IMR-90 (cell line): ENCODE results near the gene CCDC63. TPM values are rescaled to one million over a fixed set of nuclear protein-coding genes. Genes with fewer than 3 reads are reported as not detected.

Experiments used
- ATAC-seq: fragments of 200-7000 bp; cut with Tn5 transposase; 2 replicates; pipeline ENCODE4 v1.9.1; 2020; ENCODE audit warnings: low read depth, mild to moderate bottlenecking, moderate library complexity
- BruUV-seq: library from RNA; stranded (reverse); fragments of 400-500 nt; replicated peaks from 2 replicates; lab custom pipeline; 2021; lab: Mats Ljungman, UMichigan
- CTCF ChIA-PET: fragments of 300-600 bp; formaldehyde crosslinking; extraction: SDS; loops from one replicate; lab custom pipeline; 2021; ENCODE audit warnings: antibody characterized with exemption; lab: Yijun Ruan, JAX
- POLR2A ChIA-PET: fragments of 300-600 bp; sonication (Branson Sonifier 250); formaldehyde crosslinking; loops from one replicate; lab custom pipeline; 2022; ENCODE audit warnings: antibody characterized with exemption; ENCODE audit not compliant: unreplicated experiment; lab: Charles Lee
- DNase-seq: peaks from one replicate; pipeline ENCODE4 v3.0.0; 2013
- H2AFZ ChIP-seq: replicated peaks from 2 replicates; pipeline ENCODE3; 2013; ENCODE audit warnings: low read length, mild to moderate bottlenecking; ENCODE audit not compliant: poor library complexity
- H2AK5ac ChIP-seq: 2 replicates; pipeline ENCODE4 v1.6.1; 2013; ENCODE audit warnings: low read depth, low read length, inconsistent platforms
- H2AK9ac ChIP-seq: replicated peaks from 2 replicates; pipeline ENCODE3; 2013; ENCODE audit warnings: mild to moderate bottlenecking, low read depth, low read length, moderate library complexity; ENCODE audit not compliant: poor library complexity
- H2BK120ac ChIP-seq: 2 replicates; pipeline ENCODE4 v1.6.1; 2013; ENCODE audit warnings: low read depth, low read length, inconsistent platforms
- H2BK15ac ChIP-seq: 3 replicates; pipeline ENCODE4 v1.6.1; 2013; ENCODE audit warnings: low read depth, low read length, inconsistent platforms
- H2BK20ac ChIP-seq: 2 replicates; pipeline ENCODE4 v1.6.1; 2013; ENCODE audit warnings: low read depth, mild to moderate bottlenecking, inconsistent platforms, low read length, moderate library complexity
- H2BK5ac ChIP-seq: 2 replicates; pipeline ENCODE4 v1.6.1; 2013; ENCODE audit warnings: mild to moderate bottlenecking, low read depth, low read length, inconsistent platforms; ENCODE audit not compliant: poor library complexity, severe bottlenecking
- H3K14ac ChIP-seq: replicated peaks from 2 replicates; pipeline ENCODE4 v1.6.1; 2013; ENCODE audit warnings: low read depth, low read length, inconsistent platforms
- H3K18ac ChIP-seq: 2 replicates; pipeline ENCODE4 v1.6.1; 2013; ENCODE audit warnings: low read depth, low read length, control low read depth
- H3K23ac ChIP-seq: 2 replicates; pipeline ENCODE4 v1.6.1; 2013; ENCODE audit warnings: low read depth, low read length, inconsistent platforms
- H3K27ac ChIP-seq: 2 replicates; pipeline ENCODE4 v1.5.1; 2013; ENCODE audit warnings: mild to moderate bottlenecking, control low read depth, low read length; ENCODE audit not compliant: insufficient read depth
- H3K27me3 ChIP-seq: 2 replicates; pipeline ENCODE4 v1.6.1; 2013; ENCODE audit warnings: low read length; ENCODE audit not compliant: control insufficient read depth, insufficient read depth
- H3K36me3 ChIP-seq: 2 replicates; pipeline ENCODE4 v1.6.1; 2013; ENCODE audit warnings: low read length, mixed read lengths; ENCODE audit not compliant: control insufficient read depth, insufficient read depth
- H3K4ac ChIP-seq: 2 replicates; pipeline ENCODE4 v1.6.1; 2013; ENCODE audit warnings: low read depth, low read length, inconsistent platforms
- H3K4me1 ChIP-seq: 2 replicates; pipeline ENCODE4 v1.6.1; 2013; ENCODE audit warnings: low read length, mixed read lengths; ENCODE audit not compliant: control insufficient read depth, insufficient read depth
- H3K4me2 ChIP-seq: 2 replicates; pipeline ENCODE4 v1.6.1; 2013; ENCODE audit warnings: low read depth, mild to moderate bottlenecking, control low read depth, low read length, moderate library complexity
- H3K4me3 ChIP-seq: 2 replicates; pipeline ENCODE4 v1.5.1; 2013; ENCODE audit warnings: low read depth, mild to moderate bottlenecking, control low read depth, low read length, moderate library complexity; ENCODE audit not compliant: insufficient read depth
- H3K56ac ChIP-seq: 2 replicates; pipeline ENCODE4 v1.6.1; 2013; ENCODE audit warnings: low read length, inconsistent platforms; ENCODE audit not compliant: insufficient read depth; ENCODE audit errors: extremely low read depth
- H3K79me1 ChIP-seq, 2 experiments: 2 replicates each; pipeline ENCODE4 v1.6.1; 2013; ENCODE audit warnings: low read length in 2 of 2, inconsistent platforms in 1 of 2, low read depth in 1 of 2
- H3K9ac ChIP-seq: 2 replicates; pipeline ENCODE4 v1.6.1; 2013; ENCODE audit warnings: low read depth, low read length, control low read depth
- H3K9me1 ChIP-seq: 2 replicates; pipeline ENCODE4 v1.6.1; 2013; ENCODE audit warnings: low read length, inconsistent platforms; ENCODE audit not compliant: insufficient read depth
- H3K9me3 ChIP-seq: 2 replicates; pipeline ENCODE4 v1.6.1; 2013; ENCODE audit warnings: low read length; ENCODE audit not compliant: control insufficient read depth, insufficient read depth
- H4K20me1 ChIP-seq: 2 replicates; pipeline ENCODE4 v1.6.1; 2013; ENCODE audit warnings: low read length, inconsistent platforms; ENCODE audit not compliant: insufficient read depth
- H4K5ac ChIP-seq: 2 replicates; pipeline ENCODE4 v1.6.1; 2013; ENCODE audit warnings: mild to moderate bottlenecking, low read depth, low read length, control low read depth
- H4K8ac ChIP-seq, 2 experiments: 2 replicates each; pipeline ENCODE4 v1.6.1; 2013; ENCODE audit warnings: low read depth in 2 of 2, low read length in 2 of 2, control low read depth in 1 of 2, inconsistent platforms in 1 of 2
- H4K91ac ChIP-seq: 2 replicates; pipeline ENCODE4 v1.6.1; 2013; ENCODE audit warnings: low read depth, low read length, inconsistent platforms; ENCODE audit not compliant: insufficient read depth
- BHLHE40 ChIP-seq: fragments of 150-350 bp; IDR thresholded peaks from 2 replicates; pipeline ENCODE4 v1.6.1; 2016; ENCODE audit warnings: mild to moderate bottlenecking, low read depth, low read length
- CEBPB ChIP-seq: IDR thresholded peaks from 2 replicates; pipeline ENCODE4 v1.6.1; 2012; ENCODE audit warnings: low read depth, low read length, improper control_type of control experiment
- FOS ChIP-seq: fragments of 150-350 bp; IDR thresholded peaks from 2 replicates; pipeline ENCODE4 v1.6.1; 2016; ENCODE audit warnings: low read depth, low read length
- MAFK ChIP-seq: IDR thresholded peaks from 2 replicates; pipeline ENCODE4 v1.6.1; 2012; ENCODE audit warnings: low read depth, low read length, improper control_type of control experiment
- MAZ ChIP-seq: IDR thresholded peaks from 2 replicates; pipeline ENCODE4 v1.6.1; 2012; ENCODE audit warnings: low read depth, mild to moderate bottlenecking, low read length, improper control_type of control experiment, moderate library complexity, borderline replicate concordance
- MXI1 ChIP-seq: IDR thresholded peaks from 2 replicates; pipeline ENCODE4 v1.6.1; 2012; ENCODE audit warnings: low read depth, mild to moderate bottlenecking, low read length, moderate library complexity, borderline replicate concordance
- POLR2A ChIP-seq: IDR thresholded peaks from 2 replicates; pipeline ENCODE4 v1.6.1; 2012; ENCODE audit warnings: mild to moderate bottlenecking, low read depth, low read length
- RAD21 ChIP-seq: IDR thresholded peaks from 2 replicates; pipeline ENCODE4 v1.6.1; 2012; ENCODE audit warnings: low read length, improper control_type of control experiment
- USF2 ChIP-seq: fragments of 150-350 bp; IDR thresholded peaks from 2 replicates; pipeline ENCODE4 v1.6.1; 2017; ENCODE audit warnings: mild to moderate bottlenecking, antibody characterized with exemption, low read length, low read depth
- WGBS, 2 experiments: methylation state at CpG; one replicate each; pipeline versions ENCODE4 v1.1.5 to v1.1.7; 2013; ENCODE audit warnings: missing lambda C conversion rate in 2 of 2; ENCODE audit not compliant: insufficient read length in 1 of 2; ENCODE audit errors: extremely low coverage in 2 of 2; 5-methylcytosine and 5-hydroxymethylcytosine counted together
- dilution Hi-C: fragments of 300-500 bp; cut with HindIII; formaldehyde crosslinking; loops from one replicate; pipeline ENCODE4 v1.14.3; 2018; ENCODE audit warnings: low sequenced_read_pairs; ENCODE audit not compliant: unreplicated experiment
- in situ Hi-C: fragments of 300-500 bp; cut with MboI; formaldehyde crosslinking; loops from 3 replicates; pipeline ENCODE4 v1.14.3; 2019; ENCODE audit warnings: low sequenced_read_pairs, inconsistent platforms, mixed read lengths
- intact Hi-C: fragments of 100-400 bp; cut with micrococcal nuclease; formaldehyde crosslinking; loops from 2 replicates; pipeline ENCODE4 v1.10.0; 2022
- polyA plus RNA-seq, 3 experiments: library from polyadenylated mRNA; depleted of rRNA; stranded (reverse); fragments of >200 nt; gene quantifications; 2 replicates each; pipeline ENCODE4 v1.2.3, GENCODE V29; 2012; ENCODE audit warnings: low replicate concordance in 1 of 3
- total RNA-seq: library from RNA; depleted of rRNA; stranded (reverse); fragments of >200 nt; gene quantifications from 2 replicates; pipeline ENCODE4 v1.2.3, GENCODE V29; 2012
- TF ChIP-seq, protein P1 (sequence below): fragments of 150-350 bp; IDR thresholded peaks from 2 replicates; pipeline ENCODE4 v1.6.1; 2016; ENCODE audit warnings: low read depth, mild to moderate bottlenecking, low read length, moderate library complexity, borderline replicate concordance

CCDC63 gene
- total and polyA plus RNA-seq, 2 of the 4 experiments (the other 2 are of a cell fraction), result not detected

DNA sequence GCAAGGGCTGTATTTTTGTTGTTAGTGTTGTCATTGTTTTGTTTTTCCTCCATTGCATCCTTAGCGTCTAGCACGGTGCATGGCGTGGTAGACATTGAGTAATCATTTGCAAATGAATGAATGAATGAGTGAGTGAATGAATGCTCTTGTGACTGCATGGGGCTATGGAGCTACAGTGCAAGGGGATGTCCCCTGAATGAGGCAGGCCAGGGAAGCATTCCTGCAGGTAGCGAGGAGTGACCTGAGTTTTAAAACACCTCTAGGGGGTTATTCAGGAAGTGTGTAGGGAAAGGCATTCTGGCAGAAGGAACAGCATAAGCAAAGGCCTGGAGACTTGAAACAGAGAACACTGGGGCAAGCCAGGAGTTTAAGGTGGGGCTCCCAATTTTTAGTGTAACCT, 56.7 kb downstream of the CCDC63 start:
- no peaks in the 10 kb centered on the region for H4K20me1 ChIP-seq
- no peaks in the 10 kb centered on the region for H3K9me1 ChIP-seq
- TF ChIP-seq CEBPB (no peak), POLR2A (no peak), MAFK (no peak), BHLHE40 (no peak), FOS (no peak), RAD21 (no peak), MAZ (no peak), USF2 (no peak), MXI1 (no peak)
- TF ChIP-seq, protein P1, sequence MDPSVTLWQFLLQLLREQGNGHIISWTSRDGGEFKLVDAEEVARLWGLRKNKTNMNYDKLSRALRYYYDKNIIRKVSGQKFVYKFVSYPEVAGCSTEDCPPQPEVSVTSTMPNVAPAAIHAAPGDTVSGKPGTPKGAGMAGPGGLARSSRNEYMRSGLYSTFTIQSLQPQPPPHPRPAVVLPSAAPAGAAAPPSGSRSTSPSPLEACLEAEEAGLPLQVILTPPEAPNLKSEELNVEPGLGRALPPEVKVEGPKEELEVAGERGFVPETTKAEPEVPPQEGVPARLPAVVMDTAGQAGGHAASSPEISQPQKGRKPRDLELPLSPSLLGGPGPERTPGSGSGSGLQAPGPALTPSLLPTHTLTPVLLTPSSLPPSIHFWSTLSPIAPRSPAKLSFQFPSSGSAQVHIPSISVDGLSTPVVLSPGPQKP, result no peak
- H4K5ac ChIP-seq, result no peak overlapping the region
- H2BK120ac ChIP-seq, result no peak overlapping the region
- POLR2A ChIA-PET, result no interaction called here
- H2AFZ ChIP-seq, result no peak overlapping the region
- dilution Hi-C loops, result no loop called here
- DNase-seq (no peak), ATAC-seq (no peak)
- H3K4me3 ChIP-seq, result no peak overlapping the region
- H3K27me3 ChIP-seq, result peaks cover 7% of the 10 kb centered on the region
- H3K4me1 ChIP-seq, result no peaks in the 10 kb centered on the region
- H3K9ac ChIP-seq, result no peak overlapping the region
- no peaks in the 10 kb centered on the region for H3K9me3 ChIP-seq
- no peak overlapping the region for H3K27ac ChIP-seq
- H3K36me3 ChIP-seq, result no peaks in the 10 kb centered on the region
- no peak overlapping the region for H3K4ac ChIP-seq
- no peak overlapping the region for H3K4me2 ChIP-seq
- H3K18ac ChIP-seq, result no peak overlapping the region
- CTCF ChIA-PET, result interaction anchor here (0.6 kb wide), 1 partner anchor 1705 kb away, joined by 3 read pairs; no protein-coding TSS in a partner anchor
- in situ Hi-C loops, result no loop called here
- H2BK15ac ChIP-seq, result no peak overlapping the region
- H2BK5ac ChIP-seq, result no peak overlapping the region
- no peaks in the 10 kb centered on the region for H3K79me1 ChIP-seq
- 100% methylated on average over 3 of the region's 4 CpGs; no CpG with 5 or more reads in 1 of the 2 experiments for WGBS, 2 experiments
- H2AK9ac ChIP-seq, result no peak overlapping the region
- no peak overlapping the region for H3K14ac ChIP-seq
- H2AK5ac ChIP-seq, result no peak overlapping the region
- no peak overlapping the region for H2BK20ac ChIP-seq
- intact Hi-C loops, result no loop called here
- no peak overlapping the region for H4K91ac ChIP-seq
- no peak overlapping the region for H4K8ac ChIP-seq
- no peak overlapping the region for H3K23ac ChIP-seq
- no peak overlapping the region for H3K56ac ChIP-seq
- no TSS peak for BruUV-seq
